Hepatocyte (in vitro differentiated cells): ENCODE results near the gene HTRA2.

Experiments used
- EZH2 ChIP-seq: fragments of 200-600 bp; sonication (generic); IDR thresholded peaks from 2 replicates; pipeline ENCODE4 v1.6.1; 2016; ENCODE audit warnings: antibody characterized with exemption, mild to moderate bottlenecking, borderline replicate concordance
- TF ChIP-seq, protein P1 (sequence below): fragments of 200-600 bp; sonication (generic); IDR thresholded peaks from 2 replicates; pipeline ENCODE4 v1.5.1; 2016; ENCODE audit warnings: antibody characterized with exemption, mild to moderate bottlenecking; ENCODE audit not compliant: poor library complexity

DNA sequence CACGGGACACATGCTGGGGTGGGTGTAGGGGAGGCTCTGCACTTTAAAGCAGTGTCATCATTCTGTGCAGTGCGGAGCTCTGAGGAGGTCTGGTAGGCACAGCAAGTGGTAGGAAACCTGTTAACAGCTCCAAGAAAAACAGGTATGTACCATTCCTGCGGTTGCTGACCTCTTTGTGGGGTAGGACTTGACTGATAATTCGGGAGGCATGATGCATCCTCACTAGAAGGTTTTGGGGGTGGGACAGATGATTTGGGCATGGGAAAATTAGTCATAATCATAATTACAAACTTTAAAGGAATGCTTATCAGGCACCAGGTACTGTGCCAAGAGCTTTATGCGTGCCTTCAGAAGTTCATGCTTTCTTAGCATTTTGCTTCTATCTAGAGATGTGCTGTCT lies 34.5 kb downstream of the HTRA2 start:
- no peak for TF ChIP-seq EZH2
- TF ChIP-seq, protein P1, sequence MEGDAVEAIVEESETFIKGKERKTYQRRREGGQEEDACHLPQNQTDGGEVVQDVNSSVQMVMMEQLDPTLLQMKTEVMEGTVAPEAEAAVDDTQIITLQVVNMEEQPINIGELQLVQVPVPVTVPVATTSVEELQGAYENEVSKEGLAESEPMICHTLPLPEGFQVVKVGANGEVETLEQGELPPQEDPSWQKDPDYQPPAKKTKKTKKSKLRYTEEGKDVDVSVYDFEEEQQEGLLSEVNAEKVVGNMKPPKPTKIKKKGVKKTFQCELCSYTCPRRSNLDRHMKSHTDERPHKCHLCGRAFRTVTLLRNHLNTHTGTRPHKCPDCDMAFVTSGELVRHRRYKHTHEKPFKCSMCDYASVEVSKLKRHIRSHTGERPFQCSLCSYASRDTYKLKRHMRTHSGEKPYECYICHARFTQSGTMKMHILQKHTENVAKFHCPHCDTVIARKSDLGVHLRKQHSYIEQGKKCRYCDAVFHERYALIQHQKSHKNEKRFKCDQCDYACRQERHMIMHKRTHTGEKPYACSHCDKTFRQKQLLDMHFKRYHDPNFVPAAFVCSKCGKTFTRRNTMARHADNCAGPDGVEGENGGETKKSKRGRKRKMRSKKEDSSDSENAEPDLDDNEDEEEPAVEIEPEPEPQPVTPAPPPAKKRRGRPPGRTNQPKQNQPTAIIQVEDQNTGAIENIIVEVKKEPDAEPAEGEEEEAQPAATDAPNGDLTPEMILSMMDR: no peak
